Keratinocyte (primary cell): ENCODE measurements around the gene TNIK. TPM values are rescaled to one million over a fixed set of nuclear protein-coding genes. Genes with fewer than 3 reads are reported as not detected.

Experiments
- DNase-seq: peaks from one replicate; pipeline ENCODE4 v3.0.0-alpha.2; 2011; ENCODE audit warnings: low read depth, missing footprints, low spot score
- FAIRE-seq: peaks from 2 replicates; lab custom pipeline; 2011; peaks lifted over from hg19 to GRCh38; lab: Jason Lieb, UNC
- H2AFZ ChIP-seq: 2 replicates; pipeline ENCODE4 v1.6.0; 2012; ENCODE audit warnings: low read length, control low read depth, inconsistent platforms; ENCODE audit not compliant: control insufficient read depth
- H3K27ac ChIP-seq: 2 replicates; pipeline ENCODE4 v1.5.1; 2011; ENCODE audit warnings: low read length; ENCODE audit not compliant: control insufficient read depth, insufficient read depth
- H3K27me3 ChIP-seq: 3 replicates; pipeline ENCODE4 v1.6.0; 2011; ENCODE audit warnings: low read length; ENCODE audit not compliant: control insufficient read depth, insufficient read depth; ENCODE audit errors: extremely low read depth
- H3K36me3 ChIP-seq, 2 experiments: 2 replicates in 1 of 2; 3 replicates in 1 of 2; pipeline ENCODE4 v1.5.1; 2011; ENCODE audit warnings: low read length in 2 of 2, mild to moderate bottlenecking in 1 of 2; ENCODE audit not compliant: control insufficient read depth in 2 of 2, insufficient read depth in 2 of 2; ENCODE audit errors: extremely low read depth in 1 of 2
- H3K4me1 ChIP-seq: 3 replicates; pipeline ENCODE4 v1.5.1; 2011; ENCODE audit warnings: low read length; ENCODE audit not compliant: control insufficient read depth, insufficient read depth; ENCODE audit errors: extremely low read depth
- H3K4me2 ChIP-seq: 3 replicates; pipeline ENCODE4 v1.6.0; 2011; ENCODE audit warnings: low read depth, low read length; ENCODE audit not compliant: control insufficient read depth, insufficient read depth; ENCODE audit errors: extremely low read depth
- H3K4me3 ChIP-seq, 3 experiments: fragments of 200-600 bp in 1 of 3; sonication (generic) in 1 of 3; 2 replicates in 2 of 3; 3 replicates in 1 of 3; pipeline ENCODE4 v1.5.1; 2011 to 2016; ENCODE audit warnings: low read length in 3 of 3, mild to moderate bottlenecking in 3 of 3, control low read depth in 2 of 3, inconsistent platforms in 1 of 3, low read depth in 1 of 3, mixed read lengths in 1 of 3, mixed run types in 1 of 3, moderate library complexity in 1 of 3; ENCODE audit not compliant: control insufficient read depth in 2 of 3, insufficient read depth in 2 of 3; ENCODE audit errors: extremely low read depth in 1 of 3
- H3K79me2 ChIP-seq: 2 replicates; pipeline ENCODE4 v1.6.0; 2012; ENCODE audit warnings: low read length; ENCODE audit not compliant: control insufficient read depth, insufficient read depth
- H3K9ac ChIP-seq: 3 replicates; pipeline ENCODE4 v1.6.0; 2011; ENCODE audit warnings: low read length; ENCODE audit not compliant: control insufficient read depth, insufficient read depth; ENCODE audit errors: extremely low read depth
- H3K9me1 ChIP-seq: 3 replicates; pipeline ENCODE4 v1.6.0; 2011; ENCODE audit warnings: low read length; ENCODE audit not compliant: control insufficient read depth, insufficient read depth; ENCODE audit errors: extremely low read depth
- H3K9me3 ChIP-seq: 2 replicates; pipeline ENCODE4 v1.5.1; 2012; ENCODE audit warnings: low read depth, low read length; ENCODE audit not compliant: control insufficient read depth
- H4K20me1 ChIP-seq: 3 replicates; pipeline ENCODE4 v1.6.0; 2011; ENCODE audit warnings: low read length; ENCODE audit not compliant: control insufficient read depth, insufficient read depth; ENCODE audit errors: extremely low read depth
- EZH2 ChIP-seq: IDR thresholded peaks from one replicate; pipeline ENCODE4 v1.6.1; 2012; ENCODE audit warnings: inconsistent platforms, mild to moderate bottlenecking, low read length, moderate library complexity
- dilution Hi-C: fragments of 300-500 bp; cut with MboI; formaldehyde crosslinking; loops from one replicate; pipeline ENCODE4 v1.7.0; 2020; ENCODE audit warnings: low sequenced_read_pairs; ENCODE audit not compliant: extremely low pct_ligation_motif_present
- polyA plus RNA-seq, 5 experiments: library from polyadenylated mRNA; depleted of rRNA in 3 of 5; stranded (reverse) in 3 of 5; stranded (forward) in 1 of 5; unstranded in 1 of 5; fragments of >200 nt; gene quantifications; 1 replicate in 1 of 5; 2 replicates in 3 of 5; 3 replicates in 1 of 5; pipeline versions ENCODE4 v1.2.1 to v1.2.3, GENCODE V29; 2011 to 2012; ENCODE audit warnings: missing spikeins in 2 of 5, low read depth in 1 of 5, low replicate concordance in 1 of 5
- TF ChIP-seq, protein P1 (sequence below), 3 experiments: IDR thresholded peaks in 1 of 3; conservative IDR thresholded peaks in 1 of 3; optimal IDR thresholded peaks in 1 of 3; 2 replicates in 2 of 3; 3 replicates in 1 of 3; pipeline versions ENCODE3 to v1.5.1; 2011; ENCODE audit warnings: low read length in 3 of 3, mild to moderate bottlenecking in 3 of 3, moderate library complexity in 2 of 3, control low read depth in 1 of 3, inconsistent platforms in 1 of 3; ENCODE audit not compliant: insufficient read depth in 2 of 3; ENCODE audit errors: extremely low read depth in 1 of 3

Gene TNIK
- polyA plus RNA-seq, 1 donor (not counting 4 experiments of a cell fraction or from before 2014, with no cell fraction given) = 4.4 TPM

DNA sequence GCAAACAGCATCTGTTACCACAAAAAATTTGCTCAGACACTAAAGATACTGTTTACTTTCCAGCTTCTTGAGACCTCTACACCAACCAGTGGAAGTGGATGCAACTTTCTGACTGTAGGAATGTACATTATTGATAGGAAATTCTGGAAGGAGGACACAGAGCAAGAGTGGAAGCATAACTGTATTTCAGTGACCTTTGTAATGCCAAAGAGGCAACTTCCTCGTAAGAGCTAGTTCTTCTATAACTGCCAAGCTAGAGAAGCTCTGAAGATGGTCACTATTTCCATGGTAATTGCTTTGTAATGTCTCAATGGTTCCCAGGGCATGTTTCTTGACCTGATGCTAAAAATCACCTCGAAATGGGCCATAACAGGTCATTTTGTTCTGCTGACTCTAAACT, 337.3 kb downstream of the TNIK start:
- H2AFZ ChIP-seq = no peak overlapping the region
- TF ChIP-seq EZH2 = no peak
- TF ChIP-seq, protein P1, sequence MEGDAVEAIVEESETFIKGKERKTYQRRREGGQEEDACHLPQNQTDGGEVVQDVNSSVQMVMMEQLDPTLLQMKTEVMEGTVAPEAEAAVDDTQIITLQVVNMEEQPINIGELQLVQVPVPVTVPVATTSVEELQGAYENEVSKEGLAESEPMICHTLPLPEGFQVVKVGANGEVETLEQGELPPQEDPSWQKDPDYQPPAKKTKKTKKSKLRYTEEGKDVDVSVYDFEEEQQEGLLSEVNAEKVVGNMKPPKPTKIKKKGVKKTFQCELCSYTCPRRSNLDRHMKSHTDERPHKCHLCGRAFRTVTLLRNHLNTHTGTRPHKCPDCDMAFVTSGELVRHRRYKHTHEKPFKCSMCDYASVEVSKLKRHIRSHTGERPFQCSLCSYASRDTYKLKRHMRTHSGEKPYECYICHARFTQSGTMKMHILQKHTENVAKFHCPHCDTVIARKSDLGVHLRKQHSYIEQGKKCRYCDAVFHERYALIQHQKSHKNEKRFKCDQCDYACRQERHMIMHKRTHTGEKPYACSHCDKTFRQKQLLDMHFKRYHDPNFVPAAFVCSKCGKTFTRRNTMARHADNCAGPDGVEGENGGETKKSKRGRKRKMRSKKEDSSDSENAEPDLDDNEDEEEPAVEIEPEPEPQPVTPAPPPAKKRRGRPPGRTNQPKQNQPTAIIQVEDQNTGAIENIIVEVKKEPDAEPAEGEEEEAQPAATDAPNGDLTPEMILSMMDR (optimal IDR thresholded peaks at IDR 0.05 in 1 of 3, IDR thresholded peaks at IDR 0.05 in 1 of 3, conservative IDR thresholded peaks at IDR 0.05 in 1 of 3; ENCODE audit: extremely low read depth in 1 of 3, insufficient read depth in 2 of 3, low read length in 3 of 3) = no peak
- H3K9ac ChIP-seq = no peak overlapping the region
- DNase-seq (no peak), FAIRE-seq (no peak)
- H3K79me2 ChIP-seq = no peaks in the 10 kb centered on the region
- dilution Hi-C loops = no loop called here
- H3K4me2 ChIP-seq = no peak overlapping the region
- no peaks in the 10 kb centered on the region for H3K9me1 ChIP-seq
- no peak overlapping the region for H3K4me3 ChIP-seq
- H3K4me1 ChIP-seq = no peaks in the 10 kb centered on the region
- no peaks in the 10 kb centered on the region for H4K20me1 ChIP-seq
- H3K27me3 ChIP-seq = no peaks in the 10 kb centered on the region
- no peak overlapping the region for H3K27ac ChIP-seq
- H3K9me3 ChIP-seq = no peaks in the 10 kb centered on the region
- H3K36me3 ChIP-seq = no peaks in the 10 kb centered on the region

DNA sequence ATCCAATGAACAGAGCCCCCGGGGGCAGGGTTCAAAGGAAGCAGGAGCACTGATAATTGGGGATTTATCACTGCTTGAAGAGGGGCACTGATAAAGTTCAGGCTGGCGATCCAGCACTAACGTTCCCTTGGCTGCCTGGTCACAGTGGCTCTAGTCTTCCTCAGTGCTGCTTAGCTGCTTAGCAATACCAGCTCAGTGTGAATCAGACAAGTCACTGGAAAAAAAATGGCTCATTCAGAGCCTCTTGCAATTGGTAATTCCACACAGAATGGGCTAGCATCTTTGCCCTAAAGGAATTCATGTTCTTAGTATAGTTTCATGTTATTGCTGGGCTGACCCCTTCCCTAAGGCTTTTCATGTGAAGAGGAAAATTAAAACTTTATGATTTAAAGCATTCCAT, 338.0 kb downstream of the TNIK start:
- no peaks in the 10 kb centered on the region for H3K9me3 ChIP-seq
- DNase-seq = no peak
- H3K4me2 ChIP-seq = no peak overlapping the region
- no peaks in the 10 kb centered on the region for H3K9me1 ChIP-seq
- no peak overlapping the region for H3K27ac ChIP-seq
- H3K9ac ChIP-seq = no peak overlapping the region
- no peaks in the 10 kb centered on the region for H4K20me1 ChIP-seq
- dilution Hi-C loops = no loop called here
- H3K27me3 ChIP-seq = no peaks in the 10 kb centered on the region
- no peak overlapping the region for H3K4me3 ChIP-seq
- no peaks in the 10 kb centered on the region for H3K36me3 ChIP-seq
- FAIRE-seq = no peak
- TF ChIP-seq, protein P1 (optimal IDR thresholded peaks at IDR 0.05 in 1 of 3, IDR thresholded peaks at IDR 0.05 in 1 of 3, conservative IDR thresholded peaks at IDR 0.05 in 1 of 3; ENCODE audit: extremely low read depth in 1 of 3, insufficient read depth in 2 of 3, low read length in 3 of 3) = no peak
- no peak for TF ChIP-seq EZH2
- H2AFZ ChIP-seq = no peak overlapping the region
- no peaks in the 10 kb centered on the region for H3K79me2 ChIP-seq
- no peaks in the 10 kb centered on the region for H3K4me1 ChIP-seq
